Naive thymus-derived CD4-positive, alpha-beta T cell (primary cell): ENCODE measurements around the gene PSMC3IP. TPM values are rescaled to one million over a fixed set of nuclear protein-coding genes. Genes with fewer than 3 reads are reported as not detected.
"Not testable (repeated sequence)": the region's sequence is repeated elsewhere in the genome, so short reads cannot be mapped to it uniquely, and the experiment has no call there.

ENCODE experiments used
- ATAC-seq: fragments of 150-1000 bp; cut with Tn5 transposase; 2 replicates; pipeline ENCODE4 v1.10.0; 2021; ENCODE audit warnings: mild to moderate bottlenecking, moderate library complexity
- CTCF ChIA-PET: fragments of 350-600 bp; sonication (Branson Sonifier 250); formaldehyde crosslinking; loops from one replicate; lab custom pipeline; 2021; ENCODE audit warnings: antibody characterized with exemption; lab: Charles Lee
- POLR2A ChIA-PET: fragments of 350-600 bp; sonication (Branson Sonifier 250); formaldehyde crosslinking; loops from one replicate; lab custom pipeline; 2021; ENCODE audit warnings: antibody characterized with exemption, inconsistent platforms; lab: Charles Lee
- DNase-seq, 9 donors: peaks; one replicate each; pipeline versions ENCODE4 v3.0.0 to v3.0.0-alpha.2; 2020 to 2022; ENCODE audit warnings: mixed read lengths in 1 of 9
- H3K27ac ChIP-seq: one replicate; pipeline ENCODE4 v1.7.0; 2013; ENCODE audit warnings: mild to moderate bottlenecking, low read depth, low read length, moderate library complexity
- H3K27me3 ChIP-seq, 2 donors: one replicate each; pipeline ENCODE4 v1.7.0; 2013; ENCODE audit warnings: low read length in 2 of 2, mild to moderate bottlenecking in 2 of 2, moderate library complexity in 2 of 2; ENCODE audit not compliant: control insufficient read depth in 2 of 2, insufficient read depth in 2 of 2
- H3K36me3 ChIP-seq, 3 experiments: 1 replicate in 2 of 3; 2 replicates in 1 of 3; pipeline ENCODE4 v1.7.0; 2013; ENCODE audit warnings: low read length in 3 of 3, mild to moderate bottlenecking in 3 of 3, moderate library complexity in 1 of 3; ENCODE audit not compliant: insufficient read depth in 3 of 3, control insufficient read depth in 2 of 3
- H3K4me1 ChIP-seq, 2 donors: one replicate each; pipeline ENCODE4 v1.7.0; 2013; ENCODE audit warnings: low read length in 2 of 2, mild to moderate bottlenecking in 2 of 2, moderate library complexity in 1 of 2; ENCODE audit not compliant: control insufficient read depth in 2 of 2, insufficient read depth in 2 of 2
- H3K4me3 ChIP-seq: 2 replicates; pipeline ENCODE4 v1.7.0; 2013; ENCODE audit warnings: mild to moderate bottlenecking, low read length
- H3K9me3 ChIP-seq, 3 experiments: 1 replicate in 2 of 3; 2 replicates in 1 of 3; pipeline ENCODE4 v1.7.0; 2013; ENCODE audit warnings: low read length in 3 of 3; ENCODE audit not compliant: control insufficient read depth in 2 of 3
- H3K27ac Mint-ChIP-seq, 9 donors: one replicate each; pipeline ENCODE4 v1.8.0; 2020 to 2022; ENCODE audit warnings: mixed read lengths in 9 of 9, mild to moderate bottlenecking in 8 of 9, moderate library complexity in 5 of 9, inconsistent platforms in 2 of 9
- H3K27me3 Mint-ChIP-seq, 5 donors: one replicate each; pipeline ENCODE4 v1.8.0; 2021 to 2022; ENCODE audit warnings: mixed read lengths in 5 of 5, mild to moderate bottlenecking in 1 of 5
- H3K36me3 Mint-ChIP-seq, 5 donors: one replicate each; pipeline ENCODE4 v1.8.0; 2020 to 2022; ENCODE audit warnings: mixed read lengths in 5 of 5, mild to moderate bottlenecking in 3 of 5, inconsistent platforms in 1 of 5
- H3K4me1 Mint-ChIP-seq, 7 donors: one replicate each; pipeline ENCODE4 v1.8.0; 2020 to 2022; ENCODE audit warnings: mixed read lengths in 7 of 7, mild to moderate bottlenecking in 3 of 7, inconsistent platforms in 1 of 7
- H3K4me3 Mint-ChIP-seq, 10 donors: one replicate each; pipeline ENCODE4 v1.8.0; 2020 to 2022; ENCODE audit warnings: mild to moderate bottlenecking in 10 of 10, mixed read lengths in 10 of 10, moderate library complexity in 6 of 10, inconsistent platforms in 2 of 10
- H3K9me3 Mint-ChIP-seq, 11 donors: one replicate each; pipeline ENCODE4 v1.8.0; 2020 to 2022; ENCODE audit warnings: mixed read lengths in 11 of 11, mild to moderate bottlenecking in 4 of 11, inconsistent platforms in 1 of 11, moderate library complexity in 1 of 11
- intact Hi-C, 2 donors: fragments of 100-400 bp; cut with micrococcal nuclease; formaldehyde crosslinking; loops; one replicate each; pipeline ENCODE4 v1.15.1; 2023
- polyA plus RNA-seq, 2 donors: library from polyadenylated mRNA; unstranded; fragments of 300-500 nt; fragmentation: Illumina TruSeq; gene quantifications; one replicate each; pipeline ENCODE4 v1.2.3, GENCODE V29; 2021
- total RNA-seq, 6 experiments: library from RNA in 5 of 6; stranded (reverse) in 5 of 6; gene quantifications; 1 replicate in 5 of 6; 2 replicates in 1 of 6; pipeline ENCODE4 v1.2.3 and lab custom pipeline; 2021 to 2026

The PSMC3IP gene
- total and polyA plus RNA-seq, 7 experiments from 2014 or later: 1.3 to 14.0 (median 3.5) TPM

DNA sequence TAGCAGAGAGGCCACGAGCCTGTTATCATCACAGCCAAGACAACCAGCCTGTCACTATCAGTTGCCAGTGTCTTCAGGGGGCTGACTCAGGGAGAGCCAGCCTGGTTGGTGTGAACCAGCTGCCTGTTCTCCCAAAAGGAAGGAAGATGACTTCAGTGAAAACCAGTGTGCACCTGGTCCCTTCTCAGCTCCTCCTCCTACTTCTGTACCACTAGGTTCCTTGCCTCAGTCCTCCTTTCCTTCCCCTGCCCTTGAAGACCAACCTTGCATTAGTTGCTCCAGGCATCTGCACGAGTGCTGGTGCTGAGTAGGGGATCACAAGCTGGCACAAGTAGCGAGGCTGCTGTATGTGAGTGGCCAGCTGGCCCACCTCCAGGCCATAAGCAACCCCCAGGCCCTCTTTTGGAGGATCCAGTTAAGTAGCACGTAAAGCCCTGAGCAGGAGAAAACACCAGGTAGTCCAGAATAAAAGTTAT lies 40.5 kb upstream of the PSMC3IP start:
- Histone ChIP-seq H3K9me3 (no peaks in the 10 kb centered on the region), H3K4me3 (no peak overlapping the region), H3K27ac (no peak overlapping the region), H3K4me1 (no peaks in the 10 kb centered on the region), H3K36me3 (peaks cover 0 to 26% (median 3%) of the 10 kb centered on the region in 3 experiments), H3K27me3 (no peaks in the 10 kb centered on the region)
- H3K4me3 Mint-ChIP-seq: no peak overlapping the region
- H3K4me1 Mint-ChIP-seq: peaks cover 0 to 8% (median 0%) of the 10 kb centered on the region in 7 donors
- H3K9me3 Mint-ChIP-seq: no peaks in the 10 kb centered on the region
- no peaks in the 10 kb centered on the region for H3K27me3 Mint-ChIP-seq
- DNase-seq (no peak), ATAC-seq (no peak)
- POLR2A ChIA-PET: interaction anchor here (1.1 kb wide), 1 partner anchor 9 kb away, joined by 4 read pairs; the partner anchor contains the start of genes RETREG3 and TUBG1
- intact Hi-C loops: no loop called here
- H3K27ac Mint-ChIP-seq: no peak overlapping the region
- peaks cover 0 to 25% (median 12%) of the 10 kb centered on the region in 5 donors for H3K36me3 Mint-ChIP-seq
- CTCF ChIA-PET: interaction anchor here (1.3 kb wide), 1 partner anchor 9 kb away, joined by 3 read pairs; no protein-coding TSS in a partner anchor

GRCh38 chr17:42613699-42614295 lies 36.3 kb upstream of the PSMC3IP start:
- no peak for DNase-seq
- CTCF ChIA-PET: interaction anchor here (0.7 kb wide), 1 partner anchor 36 kb away, joined by 3 read pairs; the partner anchor contains the start of gene PSMC3IP

DNA sequence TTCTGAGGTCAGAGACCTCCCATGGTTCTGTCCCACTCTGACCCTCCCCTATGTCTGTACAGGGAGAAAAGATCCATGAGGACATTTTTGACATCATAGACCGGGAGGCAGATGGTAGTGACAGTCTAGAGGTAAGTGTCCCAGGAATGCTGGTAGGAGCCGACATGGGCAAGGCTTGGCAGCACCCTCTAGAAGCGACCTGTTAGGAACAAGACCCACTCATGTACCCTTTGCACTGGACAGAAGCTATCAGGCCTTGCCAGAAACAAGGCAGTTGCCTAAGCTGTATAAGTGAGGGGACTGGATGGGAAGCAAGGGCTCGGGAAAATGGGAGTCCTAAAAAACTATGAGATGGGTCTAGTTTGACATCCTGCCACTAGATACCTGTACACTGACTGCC lies 34.5 kb upstream of the PSMC3IP start:
- no peak for DNase-seq
- Mint-ChIP-seq H3K4me3 (peak overlapping the region in 1 of 10 donors; percentile 16), H3K27ac (no peak overlapping the region), H3K9me3 (peaks cover 0 to 4% (median 0%) of the 10 kb centered on the region in 11 donors), H3K27me3 (peaks cover 0 to 2% (median 0%) of the 10 kb centered on the region in 5 donors), H3K4me1 (peaks cover 11 to 28% (median 19%) of the 10 kb centered on the region in 7 donors), H3K36me3 (peaks cover 0 to 36% (median 12%) of the 10 kb centered on the region in 5 donors)
- Histone ChIP-seq H3K27me3 (no peaks in the 10 kb centered on the region), H3K9me3 (no peaks in the 10 kb centered on the region), H3K4me1 (peaks cover 12 to 13% of the 10 kb centered on the region in 2 donors), H3K27ac (no peak overlapping the region), H3K4me3 (no peak overlapping the region), H3K36me3 (peaks cover 0 to 36% (median 3%) of the 10 kb centered on the region in 3 experiments)
- ChIA-PET POLR2A (interaction anchor here (0.6 to 0.9 kb wide), 2 partner anchors 22 to 34 kb away, joined by 3 to 5 read pairs; no protein-coding TSS in a partner anchor), CTCF (interaction anchor here (0.6 kb wide), 1 partner anchor 156 kb away, joined by 3 read pairs; no protein-coding TSS in a partner anchor)
- ATAC-seq: no peak
- intact Hi-C loops: no loop called here

More at GRCh38 chr17:42613699-42614295, 36.3 kb upstream of the PSMC3IP start:
- Histone ChIP-seq H3K9me3 (no peaks in the 10 kb centered on the region), H3K4me1 (no peaks in the 10 kb centered on the region), H3K4me3 (no peak overlapping the region), H3K27ac (no peak overlapping the region), H3K27me3 (no peaks in the 10 kb centered on the region), H3K36me3 (peaks cover 0 to 34% (median 3%) of the 10 kb centered on the region in 3 experiments)
- intact Hi-C loops: no loop called here
- peaks cover 0 to 12% (median 5%) of the 10 kb centered on the region in 7 donors for H3K4me1 Mint-ChIP-seq
- peaks cover 0 to 3% (median 0%) of the 10 kb centered on the region in 11 donors for H3K9me3 Mint-ChIP-seq
- no peak for ATAC-seq
- H3K27me3 Mint-ChIP-seq: peaks cover 0 to 2% (median 0%) of the 10 kb centered on the region in 5 donors
- peaks cover 0 to 36% (median 12%) of the 10 kb centered on the region in 5 donors for H3K36me3 Mint-ChIP-seq
- H3K4me3 Mint-ChIP-seq: no peak overlapping the region
- POLR2A ChIA-PET: interaction anchor here (0.5 kb wide), 1 partner anchor 11 kb away, joined by 4 read pairs; no protein-coding TSS in a partner anchor
- no peak overlapping the region for H3K27ac Mint-ChIP-seq

DNA sequence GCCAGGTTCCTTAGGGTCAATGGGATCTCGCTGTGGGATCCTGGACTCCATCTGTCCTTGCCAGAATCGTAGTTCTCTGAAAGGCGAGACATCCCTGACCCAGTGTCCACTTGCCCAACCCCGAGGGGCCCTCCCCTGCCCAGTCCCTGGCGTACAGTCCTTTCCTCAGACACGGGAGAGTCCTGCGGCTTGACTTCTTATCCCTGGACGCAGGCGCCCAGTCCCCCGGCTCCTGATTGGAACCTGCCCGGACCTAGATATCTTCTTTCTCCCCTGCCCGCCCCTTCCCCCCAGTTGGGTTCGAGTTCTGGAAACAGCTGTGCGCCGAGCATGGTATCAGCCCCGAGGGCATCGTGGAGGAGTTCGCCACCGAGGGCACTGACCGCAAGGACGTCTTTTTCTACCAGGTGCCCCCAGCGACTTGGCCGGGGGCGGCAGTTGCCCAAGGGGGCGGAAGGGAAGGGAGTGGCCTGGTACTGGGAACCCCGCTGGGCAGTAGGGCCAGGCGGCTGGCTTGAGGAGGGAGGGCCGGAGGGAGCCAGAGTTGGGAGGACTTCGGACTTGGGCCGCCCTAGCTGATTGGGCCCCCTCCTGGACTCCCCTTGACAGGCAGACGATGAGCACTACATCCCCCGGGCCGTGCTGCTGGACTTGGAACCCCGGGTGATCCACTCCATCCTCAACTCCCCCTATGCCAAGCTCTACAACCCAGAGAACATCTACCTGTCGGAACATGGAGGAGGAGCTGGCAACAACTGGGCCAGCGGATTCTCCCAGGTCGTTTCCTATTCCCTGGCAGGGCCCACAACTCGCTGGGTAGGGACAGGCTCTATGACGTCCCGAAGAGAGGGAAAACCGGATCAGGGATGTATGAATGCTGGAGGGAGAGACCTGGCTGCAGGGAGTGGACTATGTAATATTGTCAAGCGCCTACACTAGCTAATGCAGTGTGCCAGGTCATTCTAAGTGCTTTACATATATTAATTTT lies 32.6 kb upstream of the PSMC3IP start:
- not testable (repeated sequence) for H3K9me3 Mint-ChIP-seq, H3K9me3 ChIP-seq, H3K27me3 Mint-ChIP-seq, ATAC-seq, H3K27me3 ChIP-seq
- Mint-ChIP-seq H3K36me3 (peaks cover 4 to 34% (median 16%) of the 10 kb centered on the region in 5 donors), H3K4me3 (peak overlapping the region; percentile 95 to 100 (median 100)), H3K27ac (peak overlapping the region; percentile 94 to 100 (median 97)), H3K4me1 (peaks cover 30 to 47% (median 34%) of the 10 kb centered on the region in 7 donors)
- DNase-seq: peak in 1 of 9 donors; percentile 15
- Histone ChIP-seq H3K27ac (peak overlapping the region; percentile 72), H3K36me3 (peaks cover 0 to 27% (median 3%) of the 10 kb centered on the region in 3 experiments), H3K4me1 (peaks cover 25 to 29% of the 10 kb centered on the region in 2 donors), H3K4me3 (peak overlapping the region; percentile 85)
- intact Hi-C loops: loop anchor here (1.0 to 5.0 kb wide), 19 partner anchors 32 to 1512 kb away; partner anchors contain the start of genes COASY (in 2 of the 2), STAT3 (in 2 of the 2), BECN1 (in 1 of the 2) and BRCA1 (in 1 of the 2)
- POLR2A ChIA-PET: interaction anchor here (0.6 to 3.1 kb wide), 15 partner anchors 8 to 758 kb away, joined by 3 to 28 read pairs (median 5); partner anchors contain the start of genes BECN1, PLEKHH3, PSMC3IP and TUBG2
- CTCF ChIA-PET: interaction anchor here (1.0 to 2.6 kb wide), 3 partner anchors 32 to 69 kb away, joined by 3 to 17 read pairs (median 4); partner anchors contain the start of genes MLX and PSMC3IP

GRCh38 chr17:42609182-42609813 lies 31.8 kb upstream of the PSMC3IP start, which contains the start of the genes RETREG3 and TUBG1:
RETREG3 (minus strand) TSS chr17:42609374; CDS start chr17:42609324, 50 bp downstream.
TUBG1 (plus strand) TSS chr17:42609683; CDS start chr17:42609738, 55 bp downstream.
- peak within 1 kb of the TSS; percentile 85 for H3K4me3 ChIP-seq
- H3K4me3 Mint-ChIP-seq: peak within 1 kb of the TSS; percentile 95 to 100 (median 100)
- H3K9me3 Mint-ChIP-seq: peaks cover 0 to 4% (median 0%) of the 10 kb centered on the region in 11 donors
- peak; percentile 97 to 100 (median 100) for DNase-seq
- peak within 1 kb of the TSS; percentile 94 to 100 (median 97) for H3K27ac Mint-ChIP-seq
- H3K4me1 Mint-ChIP-seq: peaks cover 38 to 55% (median 41%) of the 10 kb centered on the region in 7 donors
- POLR2A ChIA-PET: interaction anchor here (0.6 to 3.1 kb wide), 21 partner anchors 8 to 759 kb away, joined by 3 to 28 read pairs (median 4); partner anchors contain the start of genes BECN1, PLEKHH3, PSMC3IP and RPL27
- no peaks in the 10 kb centered on the region for H3K9me3 ChIP-seq
- peaks cover 0 to 24% (median 0%) of the 10 kb centered on the region in 3 experiments for H3K36me3 ChIP-seq
- peak; percentile 95 for ATAC-seq
- peaks cover 0 to 2% (median 0%) of the 10 kb centered on the region in 5 donors for H3K27me3 Mint-ChIP-seq
- peak within 1 kb of the TSS; percentile 89 for H3K27ac ChIP-seq
- no peaks in the 10 kb centered on the region for H3K27me3 ChIP-seq
- intact Hi-C loops: loop anchor here (1.0 to 5.0 kb wide), 19 partner anchors 31 to 1513 kb away; partner anchors contain the start of genes COASY (in 2 of the 2), STAT3 (in 2 of the 2), BECN1 (in 1 of the 2) and BRCA1 (in 1 of the 2)
- CTCF ChIA-PET: interaction anchor here (0.5 to 2.6 kb wide), 4 partner anchors 31 to 397 kb away, joined by 3 to 17 read pairs (median 4); partner anchors contain the start of genes MLX and PSMC3IP
- H3K4me1 ChIP-seq: peaks cover 30 to 37% of the 10 kb centered on the region in 2 donors
- H3K36me3 Mint-ChIP-seq: peaks cover 5 to 32% (median 12%) of the 10 kb centered on the region in 5 donors
